IPS DF 6.9 (cell line): ENCODE data around the gene COL4A1.

Experiments used
- DNase-seq: peaks from one replicate; pipeline ENCODE4 v3.0.0-alpha.2; 2013; ENCODE audit warnings: low read depth, low spot score
- H3K27ac ChIP-seq: one replicate; pipeline ENCODE4 v1.5.1; 2013; ENCODE audit warnings: low read length, control low read depth
- H3K27me3 ChIP-seq: 2 replicates; pipeline ENCODE4 v1.6.1; 2013; ENCODE audit warnings: mild to moderate bottlenecking, low read length; ENCODE audit not compliant: control insufficient read depth, insufficient read depth
- H3K36me3 ChIP-seq: 2 replicates; pipeline ENCODE4 v1.6.1; 2013; ENCODE audit warnings: low read length; ENCODE audit not compliant: control insufficient read depth, insufficient read depth
- H3K4me1 ChIP-seq: 2 replicates; pipeline ENCODE4 v1.6.1; 2013; ENCODE audit warnings: low read length; ENCODE audit not compliant: control insufficient read depth, insufficient read depth
- H3K4me3 ChIP-seq: 2 replicates; pipeline ENCODE4 v1.5.1; 2013; ENCODE audit warnings: mild to moderate bottlenecking, low read length
- H3K9me3 ChIP-seq: 2 replicates; pipeline ENCODE4 v1.6.1; 2013; ENCODE audit warnings: low read length, inconsistent platforms; ENCODE audit not compliant: control insufficient read depth, insufficient read depth
- WGBS: extraction: QIAGEN DNeasy Blood & Tissue Kit; methylation state at CpG from one replicate; pipeline ENCODE4 v1.1.7; 2013; ENCODE audit warnings: mixed read lengths, missing lambda C conversion rate; ENCODE audit not compliant: insufficient read length, insufficient coverage; 5-methylcytosine and 5-hydroxymethylcytosine counted together

Gene COL4A1

GRCh38 chr13:110125613-110126272, 181.2 kb downstream of the COL4A1 start:
- peaks cover 1% of the 10 kb centered on the region; the same call in 1 of the 2 replicates for H3K9me3 ChIP-seq
- DNase-seq = no peak
- no CpG with 5 or more reads among the region's 10 CpGs for WGBS

GRCh38 chr13:110125157-110125556, 181.8 kb downstream of the COL4A1 start:
- Histone ChIP-seq H3K27me3 (no peaks in the 10 kb centered on the region), H3K36me3 (no peaks in the 10 kb centered on the region), H3K9me3 (peaks cover 1% of the 10 kb centered on the region; the same call in 1 of the 2 replicates), H3K4me1 (peaks cover 4% of the 10 kb centered on the region), H3K4me3 (no peak overlapping the region), H3K27ac (no peak overlapping the region)
- DNase-seq = no peak
- WGBS = no CpG with 5 or more reads among the region's 10 CpGs

More at GRCh38 chr13:110125613-110126272, 181.2 kb downstream of the COL4A1 start:
- no peaks in the 10 kb centered on the region for H3K27me3 ChIP-seq
- no peak overlapping the region for H3K4me3 ChIP-seq
- no peak overlapping the region for H3K27ac ChIP-seq
- peaks cover 4% of the 10 kb centered on the region for H3K4me1 ChIP-seq
- H3K36me3 ChIP-seq = no peaks in the 10 kb centered on the region

DNA sequence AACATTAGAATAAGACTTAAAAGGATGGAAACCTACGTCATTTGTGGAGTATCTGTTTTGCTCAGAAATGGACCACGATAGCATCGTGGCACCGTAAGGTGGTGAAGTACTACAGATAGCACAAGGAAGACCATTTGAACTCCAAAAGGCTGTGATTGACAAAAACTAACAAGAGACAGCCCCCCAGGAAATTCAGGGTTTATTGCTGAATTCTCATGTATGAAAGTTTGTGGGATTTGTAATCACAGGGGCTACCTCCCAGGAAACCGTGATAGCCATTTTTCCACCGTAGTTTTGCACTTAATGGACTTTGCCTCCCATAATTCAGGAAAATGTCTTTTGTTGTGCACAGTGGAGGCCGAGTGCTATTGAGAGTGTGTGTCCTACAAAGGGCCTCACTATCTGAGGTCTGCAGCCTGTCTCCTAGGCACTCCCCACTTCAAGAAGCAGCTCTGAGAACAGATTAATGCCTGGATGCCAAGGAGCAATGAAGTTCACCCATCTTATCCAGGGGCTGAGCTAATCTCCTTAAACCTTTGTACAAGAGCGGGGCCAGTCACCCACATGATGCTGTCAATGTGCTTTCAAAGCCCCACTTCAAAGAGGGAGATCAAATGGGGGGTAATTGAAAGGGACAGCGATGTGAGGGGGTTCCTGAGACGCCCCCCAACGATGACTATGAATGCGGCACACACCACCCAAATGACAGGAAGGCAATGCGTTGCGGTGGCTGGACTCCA, 182.6 kb downstream of the COL4A1 start:
- no peak for DNase-seq
- no peaks in the 10 kb centered on the region for H3K27me3 ChIP-seq
- no peak overlapping the region for H3K4me3 ChIP-seq
- no peaks in the 10 kb centered on the region for H3K36me3 ChIP-seq
- H3K9me3 ChIP-seq = peaks cover 1% of the 10 kb centered on the region; the same call in 1 of the 2 replicates
- peaks cover 2% of the 10 kb centered on the region for H3K4me1 ChIP-seq
- H3K27ac ChIP-seq = no peak overlapping the region
- no CpG with 5 or more reads among the region's 14 CpGs for WGBS

GRCh38 chr13:110123041-110123809, 183.7 kb downstream of the COL4A1 start:
- Histone ChIP-seq H3K4me3 (no peak overlapping the region), H3K4me1 (peaks cover 2% of the 10 kb centered on the region), H3K27me3 (no peaks in the 10 kb centered on the region), H3K27ac (no peak overlapping the region), H3K9me3 (peaks cover 1% of the 10 kb centered on the region; the same call in 1 of the 2 replicates), H3K36me3 (no peaks in the 10 kb centered on the region)
- DNase-seq = no peak
- no CpG with 5 or more reads among the region's 19 CpGs for WGBS

GRCh38 chr13:110121422-110122083, 185.4 kb downstream of the COL4A1 start:
- Histone ChIP-seq H3K9me3 (peaks cover 1% of the 10 kb centered on the region; the same call in 1 of the 2 replicates), H3K27me3 (no peaks in the 10 kb centered on the region), H3K27ac (no peak overlapping the region), H3K4me3 (no peak overlapping the region), H3K4me1 (no peaks in the 10 kb centered on the region; the same call in 1 of the 2 replicates), H3K36me3 (no peaks in the 10 kb centered on the region)
- no peak for DNase-seq
- no CpG with 5 or more reads among the region's 6 CpGs for WGBS

- no CpG with 5 or more reads among the region's 18 CpGs for WGBS
- no peak overlapping the region for H3K4me3 ChIP-seq
- H3K9me3 ChIP-seq = peaks cover 1% of the 10 kb centered on the region; the same call in 1 of the 2 replicates
- H3K36me3 ChIP-seq = no peaks in the 10 kb centered on the region
- no peak for DNase-seq
- no peaks in the 10 kb centered on the region; the same call in 1 of the 2 replicates for H3K4me1 ChIP-seq
- H3K27ac ChIP-seq = no peak overlapping the region
- no peaks in the 10 kb centered on the region for H3K27me3 ChIP-seq
Measured at GRCh38 chr13:110119935-110120905, 186.7 kb downstream of the COL4A1 start.

DNA sequence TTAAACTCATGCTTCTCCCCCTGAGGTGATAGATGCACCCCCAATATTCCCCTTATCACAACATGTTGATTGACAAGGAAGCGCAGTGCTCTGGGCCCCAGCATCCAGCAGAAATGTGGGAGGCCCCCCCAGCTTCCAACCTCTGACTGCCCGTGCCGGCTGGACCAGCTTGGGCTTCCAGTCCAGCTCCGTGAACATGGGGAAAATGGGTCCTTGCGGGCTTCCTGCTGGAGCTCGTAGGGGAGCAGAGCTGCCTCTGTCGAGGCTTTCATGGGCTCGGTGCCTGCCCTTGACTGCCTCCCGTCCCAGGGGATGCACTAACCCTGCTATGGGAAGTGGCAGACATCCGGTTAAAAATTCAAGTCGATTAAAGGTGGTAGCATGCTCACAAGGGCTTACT, 188.9 kb downstream of the COL4A1 start:
- Histone ChIP-seq H3K4me3 (no peak overlapping the region), H3K27ac (no peak overlapping the region), H3K4me1 (no peaks in the 10 kb centered on the region)

DNA sequence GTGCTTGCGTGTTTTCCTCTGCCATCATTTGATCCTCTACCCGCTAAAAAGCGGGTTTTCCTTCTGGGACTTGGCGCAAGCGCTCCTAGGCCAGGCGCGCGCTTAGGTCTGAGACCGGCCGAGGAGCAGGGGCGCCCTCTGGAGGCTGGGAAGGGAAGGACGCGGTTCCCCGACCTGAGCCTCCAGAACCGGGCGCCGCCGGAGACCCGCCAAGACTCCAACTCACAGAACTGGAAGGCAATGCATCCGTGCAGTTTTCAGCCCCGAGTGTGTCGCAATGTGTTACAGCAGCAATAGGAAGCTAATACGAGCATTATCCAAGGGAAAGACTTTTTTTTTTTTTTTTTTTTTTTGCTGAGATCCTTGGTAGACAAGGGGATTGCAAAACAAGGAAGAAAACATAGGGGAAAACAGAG, 190.9 kb downstream of the COL4A1 start:
- H3K27ac ChIP-seq = no peak overlapping the region
- WGBS = no CpG with 5 or more reads among the region's 23 CpGs
- no peak overlapping the region for H3K4me3 ChIP-seq
- H3K36me3 ChIP-seq = no peaks in the 10 kb centered on the region
- H3K4me1 ChIP-seq = no peaks in the 10 kb centered on the region
- no peaks in the 10 kb centered on the region for H3K27me3 ChIP-seq
- no peaks in the 10 kb centered on the region for H3K9me3 ChIP-seq
- DNase-seq = no peak

More for the DNA sequence above, 188.9 kb downstream of the COL4A1 start:
- WGBS = no CpG with 5 or more reads among the region's 11 CpGs
- Histone ChIP-seq H3K36me3 (no peaks in the 10 kb centered on the region), H3K9me3 (no peaks in the 10 kb centered on the region), H3K27me3 (no peaks in the 10 kb centered on the region)
- no peak for DNase-seq

DNA sequence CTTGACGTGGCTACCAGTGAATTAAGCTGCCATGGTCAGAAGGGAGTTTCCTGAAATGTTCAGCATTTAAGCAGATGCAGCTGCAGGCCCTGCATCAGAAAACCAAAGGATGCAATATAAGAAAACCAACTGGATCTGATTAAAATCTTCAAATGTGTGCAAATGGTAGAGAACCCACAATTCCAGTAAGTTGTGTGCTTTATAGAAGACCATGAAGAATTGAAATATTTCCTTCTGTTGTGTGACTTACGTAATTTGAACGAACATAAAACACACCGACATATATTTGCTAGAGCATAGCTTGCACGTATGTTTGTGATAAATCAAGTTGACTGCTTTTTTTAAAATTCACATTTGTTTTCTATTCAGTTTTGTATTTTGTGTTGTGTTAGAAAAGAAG, 191.4 kb downstream of the COL4A1 start:
- Histone ChIP-seq H3K27me3 (no peaks in the 10 kb centered on the region), H3K36me3 (no peaks in the 10 kb centered on the region), H3K9me3 (no peaks in the 10 kb centered on the region), H3K4me1 (no peaks in the 10 kb centered on the region), H3K27ac (no peak overlapping the region), H3K4me3 (no peak overlapping the region)
- no CpG with 5 or more reads among the region's 5 CpGs for WGBS
- DNase-seq = no peak
